ENCODE data around the gene ARMH4. TPM values are rescaled to one million over a fixed set of nuclear protein-coding genes. Genes with fewer than 3 reads are reported as not detected.

ARMH4 gene
- 1 to 10 TPM; 2.3 to 4.6 (median 4.0) TPM for total RNA-seq

- peak; percentile 28 for DNase-seq (ENCODE audit: low spot score)
- peak; percentile 98 for ATAC-seq (ENCODE audit: low FRiP score)
- TF ChIP-seq CTCF (IDR thresholded peaks at IDR 0.05), result no peak
Measured at GRCh38 chr14:58152014-58152857, at the start of gene ARMH4. TSS of gene ARMH4 (minus strand) at chr14:58152213. CDS start at chr14:58139358, 12,855 bp downstream.

- ATAC-seq (ENCODE audit: low FRiP score) (no peak), DNase-seq (ENCODE audit: low spot score) (no peak)
- no peak for TF ChIP-seq CTCF (IDR thresholded peaks at IDR 0.05)
Measured at GRCh38 chr14:58200846-58201245, 48.8 kb upstream of the ARMH4 start.

GRCh38 chr14:58200480-58200841, 48.4 kb upstream of the ARMH4 start:
- no peak for TF ChIP-seq CTCF (IDR thresholded peaks at IDR 0.05)
- DNase-seq (ENCODE audit: low spot score), result no peak
- ATAC-seq (ENCODE audit: low FRiP score), result peak; percentile 29

GRCh38 chr14:58199726-58200479, 47.9 kb upstream of the ARMH4 start, which contains the start of gene ACTR10:
TSS of gene ACTR10 (plus strand) at chr14:58200149. CDS start at chr14:58200218, 69 bp downstream.
- no peak for TF ChIP-seq CTCF (IDR thresholded peaks at IDR 0.05)
- peak; percentile 97 for ATAC-seq (ENCODE audit: low FRiP score)
- peak; percentile 49 for DNase-seq (ENCODE audit: low spot score)

- TF ChIP-seq CTCF (IDR thresholded peaks at IDR 0.05), result no peak
- ATAC-seq (ENCODE audit: low FRiP score) (no peak), DNase-seq (ENCODE audit: low spot score) (no peak)
Measured at GRCh38 chr14:58198086-58198485, 46.1 kb upstream of the ARMH4 start.

- DNase-seq (ENCODE audit: low spot score), result no peak
- TF ChIP-seq CTCF (IDR thresholded peaks at IDR 0.05), result no peak
- ATAC-seq (ENCODE audit: low FRiP score), result no peak
Measured at GRCh38 chr14:58196198-58196597, 44.2 kb upstream of the ARMH4 start.
